8988T (cell line): ENCODE results near the gene C12orf75.
"Not testable (repeated sequence)": the region's sequence is repeated elsewhere in the genome, so short reads cannot be mapped to it uniquely, and the experiment has no call there.

Experiments
- DNase-seq: peaks from one replicate; pipeline ENCODE4 v3.0.0; 2011

The C12orf75 gene

DNA sequence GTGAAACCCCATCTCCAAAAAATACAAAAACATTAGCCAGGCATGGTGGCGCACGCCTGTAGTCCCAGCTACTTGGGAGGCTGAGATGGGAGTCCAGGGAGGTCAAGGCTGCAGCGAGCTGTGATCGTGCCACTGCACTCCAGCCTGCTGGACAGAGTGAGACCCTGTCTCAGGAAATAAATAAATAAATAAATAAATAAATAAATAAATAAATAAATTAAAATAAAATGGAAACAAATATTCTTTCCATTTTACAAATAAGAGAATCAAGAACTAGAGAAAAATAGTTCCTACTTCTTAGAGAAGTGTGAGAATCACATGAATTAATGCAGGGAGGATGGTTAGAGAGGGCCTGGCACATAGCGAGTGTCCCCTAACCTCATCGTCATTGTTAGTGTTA lies 53.7 kb downstream of the C12orf75 start:
- no peak for DNase-seq

DNA sequence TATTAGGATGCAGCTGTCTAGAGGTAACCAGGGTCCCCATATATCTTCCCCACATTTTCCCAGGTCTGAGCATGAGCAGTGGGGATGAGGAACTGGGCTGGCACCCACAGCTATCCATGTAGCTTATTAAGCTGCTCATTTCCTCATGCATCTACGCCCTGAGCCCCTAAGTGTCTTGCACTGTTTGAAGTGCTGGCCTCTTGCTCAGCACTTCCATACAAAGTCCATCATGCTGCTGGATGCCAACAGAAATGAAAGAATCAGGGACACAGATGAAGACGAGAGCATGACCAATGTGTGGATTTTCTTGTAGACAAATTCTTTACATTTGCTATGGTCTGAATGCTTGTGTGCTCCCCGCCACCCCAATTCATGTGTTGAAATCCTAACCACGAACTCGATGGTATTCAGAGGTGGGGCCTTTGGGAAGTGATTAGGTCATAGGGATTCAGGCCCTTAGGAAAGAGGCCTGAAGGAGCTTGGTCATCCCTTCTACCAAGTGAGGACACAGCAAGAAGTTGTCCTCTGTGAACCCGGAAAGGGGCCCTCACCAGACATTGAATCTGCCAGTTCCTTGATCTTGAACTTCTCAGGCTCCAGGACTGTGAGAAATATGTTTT lies 54.5 kb downstream of the C12orf75 start:
- no peak for DNase-seq

DNA sequence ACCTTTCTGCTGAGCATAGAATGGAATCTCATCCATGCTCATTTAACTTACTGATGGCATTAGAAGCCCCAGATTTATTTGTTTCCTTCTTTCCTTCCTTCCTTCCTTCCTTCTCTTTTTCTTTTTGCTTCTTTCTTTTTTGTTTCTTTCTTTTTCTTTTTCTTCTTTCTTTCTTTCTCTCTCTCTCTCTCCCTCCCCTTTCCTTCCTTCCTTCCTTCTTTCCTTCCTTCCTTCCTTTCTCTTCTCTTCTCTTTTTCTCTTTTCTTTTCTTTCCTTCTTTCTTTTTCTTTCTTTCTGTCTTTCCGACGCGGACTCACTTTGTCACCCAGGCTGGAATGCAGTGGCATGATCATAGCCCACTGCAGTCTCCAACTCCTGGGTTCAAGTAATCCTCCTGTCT lies 55.9 kb downstream of the C12orf75 start:
- DNase-seq = no peak

DNA sequence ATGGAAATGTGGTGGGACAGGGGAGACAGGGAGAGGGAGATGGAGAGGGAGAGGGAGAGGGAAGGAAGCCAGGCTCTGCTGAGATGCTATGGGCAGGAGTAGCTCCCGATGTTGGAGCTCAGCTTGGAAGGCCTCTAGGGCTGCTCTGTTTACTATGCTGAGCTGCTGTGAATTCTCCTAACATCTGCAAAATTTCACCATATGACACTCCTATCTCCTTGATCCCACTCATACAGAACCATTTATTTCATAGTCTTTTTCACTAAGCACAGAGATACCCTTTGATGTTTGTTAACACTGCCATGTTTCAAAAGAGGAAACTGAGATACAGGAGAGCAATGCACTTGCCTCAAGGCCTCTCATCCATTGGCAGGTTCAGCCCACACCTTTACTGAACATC lies 60.7 kb downstream of the C12orf75 start:
- no peak for DNase-seq

DNA sequence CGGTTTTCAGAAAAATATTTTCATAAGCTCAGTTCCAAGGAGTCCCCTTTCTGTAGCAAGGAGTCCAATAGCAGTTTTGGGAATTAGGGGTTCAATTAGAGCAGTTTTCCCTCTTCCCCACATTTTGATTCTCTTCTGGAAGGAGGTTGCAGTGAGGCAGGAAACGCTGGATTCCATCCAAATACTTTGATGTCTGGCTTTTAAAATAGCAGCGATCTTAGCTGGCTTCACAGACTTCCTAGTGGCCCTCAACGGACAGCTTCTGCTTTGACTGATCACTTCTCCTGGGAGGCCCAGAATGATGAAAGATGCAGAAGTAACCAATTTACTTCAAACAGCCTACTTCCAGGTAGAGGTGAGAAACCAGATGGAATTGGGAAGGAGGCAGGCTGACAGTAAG lies 63.1 kb downstream of the C12orf75 start:
- DNase-seq = no peak

DNA sequence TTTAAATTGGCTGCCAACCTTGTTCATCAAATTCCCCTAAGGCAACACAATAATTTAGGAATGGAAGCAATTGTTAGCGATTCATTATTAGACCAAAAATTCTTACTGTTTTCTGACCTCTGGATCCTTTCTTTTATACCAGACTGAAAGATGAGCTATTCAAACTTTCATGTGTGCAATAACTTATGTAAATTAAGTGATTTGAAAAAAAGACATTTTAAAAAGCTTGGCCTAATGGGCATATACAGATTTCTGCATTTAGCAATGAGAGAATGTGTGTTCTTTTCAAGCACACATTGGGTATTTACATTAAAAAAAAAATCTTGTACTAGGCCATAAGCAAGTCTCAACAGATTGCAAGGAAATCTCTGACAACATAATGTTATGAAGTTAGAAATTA lies 65.5 kb downstream of the C12orf75 start:
- DNase-seq = no peak

DNA sequence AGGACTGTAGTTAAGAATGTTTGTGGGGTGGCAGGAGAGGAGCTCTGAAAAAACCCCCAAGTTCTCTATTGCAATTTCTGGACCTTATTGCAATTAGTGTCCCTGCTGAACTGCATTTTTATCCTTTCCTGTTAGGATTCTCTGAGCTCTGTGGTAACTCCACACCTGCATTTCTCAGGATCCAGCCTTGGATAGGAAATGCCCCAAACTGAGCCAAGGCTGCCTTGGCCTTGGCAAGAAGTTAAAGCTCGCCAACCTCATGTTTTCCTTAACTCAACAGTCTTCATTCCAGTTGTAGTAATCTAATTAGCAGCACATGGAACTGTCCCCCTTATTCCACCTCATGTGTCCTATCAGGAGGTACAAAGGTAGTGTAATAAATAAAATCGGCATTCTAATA lies 66.5 kb downstream of the C12orf75 start:
- DNase-seq = no peak

DNA sequence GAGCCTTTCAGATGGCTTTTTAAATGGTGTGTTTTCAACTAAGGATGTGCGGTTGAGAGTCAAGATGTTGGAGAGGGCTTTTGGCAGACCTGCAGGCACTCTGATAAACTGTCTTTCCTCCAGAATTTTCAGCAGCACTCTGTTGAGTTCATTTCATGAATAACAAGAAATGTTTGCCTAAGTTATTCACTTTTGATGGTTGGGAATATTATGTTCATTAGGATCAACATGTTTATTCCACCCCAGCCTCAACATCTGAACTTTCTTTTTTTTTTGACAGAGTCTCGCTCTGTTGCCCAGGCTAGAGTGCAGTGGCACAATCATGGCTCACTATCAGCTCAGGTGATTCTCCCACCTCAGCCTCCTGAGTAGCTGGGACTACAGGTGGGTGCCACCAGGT lies 68.4 kb downstream of the C12orf75 start:
- no peak for DNase-seq

DNA sequence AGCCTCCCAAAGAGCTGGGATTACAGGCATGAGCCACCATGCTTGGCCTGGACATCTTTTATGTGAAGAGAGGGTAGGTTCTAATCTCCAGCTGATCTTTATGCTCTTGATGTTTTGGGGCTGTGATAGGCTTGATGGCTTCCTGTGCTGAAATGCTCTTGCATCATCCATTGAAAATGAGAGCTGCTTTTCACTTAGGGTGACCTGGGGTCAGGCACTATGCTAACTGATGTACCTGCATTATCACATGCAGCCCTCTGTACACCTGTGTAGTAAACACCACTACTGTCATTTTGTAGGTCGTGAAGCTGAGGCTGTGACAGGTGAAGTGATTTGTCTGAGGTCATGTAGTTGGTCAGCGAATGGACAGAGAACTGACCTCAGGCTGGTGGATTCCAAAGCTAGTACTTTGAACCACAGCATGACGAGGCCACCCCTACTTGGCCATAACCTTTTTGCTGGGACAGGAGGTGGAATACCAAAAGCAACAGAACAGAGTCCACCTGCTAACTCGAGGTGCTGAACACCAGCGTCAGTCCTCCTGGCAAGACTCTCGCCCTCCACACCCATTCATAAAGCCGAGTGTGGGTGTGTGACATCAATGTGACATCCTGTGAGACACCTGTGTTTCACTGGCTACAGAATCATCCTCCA lies 69.1 kb downstream of the C12orf75 start:
- DNase-seq = no peak

DNA sequence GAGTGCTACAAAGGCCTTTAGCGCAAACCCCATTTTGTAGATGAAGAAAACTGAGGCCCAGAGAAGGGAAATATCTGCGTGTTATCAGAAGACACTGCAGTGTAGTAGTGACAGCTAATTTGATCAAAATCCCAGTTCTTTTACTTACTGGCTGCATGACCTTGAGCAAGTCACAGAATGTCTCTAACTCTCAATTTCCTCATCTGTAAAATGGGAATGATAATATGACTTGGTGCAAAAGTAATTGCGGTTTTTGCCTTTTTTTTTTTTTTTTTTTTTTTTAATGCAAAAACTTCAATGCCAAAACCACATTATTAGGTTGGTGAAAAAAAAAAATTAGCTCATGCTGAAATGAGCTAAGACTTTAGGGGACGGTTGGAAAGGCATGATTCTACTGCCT lies 69.7 kb downstream of the C12orf75 start:
- no peak for DNase-seq

DNA sequence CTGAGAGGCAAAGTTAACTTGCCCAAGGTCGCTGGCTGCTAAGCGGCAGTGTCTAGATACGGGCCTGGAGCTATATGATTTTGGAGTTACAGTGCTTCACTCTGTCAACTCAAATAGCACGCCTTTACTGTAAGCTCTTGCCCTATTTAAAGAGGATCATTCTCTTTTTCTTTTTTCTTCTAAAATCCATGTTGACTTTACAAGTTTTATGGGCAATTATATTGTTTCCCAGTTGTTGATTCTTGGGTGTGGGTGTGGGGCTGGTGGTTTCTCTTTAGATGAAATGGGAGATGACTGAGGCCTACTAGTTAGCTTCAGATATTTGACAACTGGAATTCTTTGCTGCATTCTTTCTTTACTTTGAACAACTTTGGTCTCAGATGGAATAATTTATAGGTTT lies 70.7 kb downstream of the C12orf75 start:
- no peak for DNase-seq

DNA sequence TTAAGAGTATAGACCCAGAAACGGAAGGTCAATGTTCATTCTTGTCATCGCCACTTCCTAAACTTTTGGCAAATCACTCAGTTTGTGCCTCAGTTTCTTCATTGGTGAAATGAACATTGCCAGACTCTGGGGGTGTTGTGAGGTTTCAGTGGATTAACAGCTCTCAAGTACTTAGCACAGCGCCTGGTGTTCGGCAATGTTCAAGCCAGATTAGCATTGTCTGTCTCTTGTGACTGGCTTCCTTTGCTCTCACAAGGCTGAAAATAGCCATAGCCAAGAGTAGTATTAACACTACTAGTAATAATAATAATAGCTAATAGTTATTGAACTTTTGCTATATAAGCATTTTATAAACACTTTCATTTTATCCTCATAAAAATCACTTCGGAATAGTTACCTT lies 71.9 kb downstream of the C12orf75 start:
- no peak for DNase-seq

DNA sequence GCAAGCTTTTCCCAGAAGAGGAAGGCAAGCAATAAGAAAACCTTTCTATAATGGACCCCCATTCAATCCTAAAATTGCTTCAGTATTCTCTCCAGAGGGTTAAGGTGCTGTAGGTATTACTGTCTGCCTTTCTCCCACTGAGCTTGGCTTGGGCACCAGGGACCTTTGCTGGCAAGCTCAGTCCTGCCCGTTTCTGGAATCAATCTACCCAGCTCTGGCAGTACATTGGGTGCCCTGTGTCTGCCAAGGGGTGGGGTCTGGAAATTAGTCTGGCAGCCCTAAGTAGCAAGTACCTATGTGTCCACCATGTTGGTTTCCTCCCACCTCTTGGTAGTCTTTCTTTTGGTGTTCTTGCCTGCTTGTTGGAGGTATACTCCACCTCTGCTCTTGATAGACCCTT lies 72.6 kb downstream of the C12orf75 start:
- no peak for DNase-seq

DNA sequence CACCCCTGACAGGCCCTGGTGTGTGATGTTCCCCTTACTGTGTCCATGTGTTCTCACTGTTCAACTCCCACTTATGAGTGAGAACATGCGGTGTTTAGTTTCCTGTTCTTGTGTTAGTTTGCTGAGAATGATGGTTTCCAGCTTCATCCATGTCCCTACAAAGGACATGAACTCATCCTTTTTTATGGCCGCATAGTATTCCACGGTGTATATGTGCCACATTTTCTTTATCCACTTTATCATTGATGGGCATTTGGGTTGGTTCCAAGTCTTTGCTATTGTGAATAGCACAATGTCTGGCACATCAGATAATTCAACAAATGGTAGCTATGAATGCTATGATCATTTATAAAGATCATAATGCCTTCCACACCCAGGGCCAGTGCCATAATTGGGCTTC lies 73.6 kb downstream of the C12orf75 start:
- not testable (repeated sequence) for DNase-seq

DNA sequence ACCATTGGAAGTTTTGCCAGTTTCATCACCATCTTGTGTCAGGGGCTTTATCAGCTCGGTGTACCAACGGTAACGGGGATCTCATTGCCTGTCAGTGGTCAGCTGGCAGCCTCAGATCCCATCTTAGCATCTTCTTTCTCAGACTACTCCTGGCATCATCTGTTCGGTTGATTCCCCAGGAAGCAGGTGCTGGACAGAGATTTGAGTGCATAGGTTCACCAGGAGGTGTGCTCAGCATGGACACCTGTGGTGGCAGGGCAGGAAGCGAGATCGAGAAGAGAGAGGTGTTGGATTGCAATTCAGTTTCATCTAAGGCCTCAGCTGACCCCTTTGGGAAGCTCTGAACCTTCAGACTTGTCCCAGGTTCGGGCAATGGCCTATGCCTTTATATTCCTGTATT lies 76.0 kb downstream of the C12orf75 start:
- DNase-seq = no peak

DNA sequence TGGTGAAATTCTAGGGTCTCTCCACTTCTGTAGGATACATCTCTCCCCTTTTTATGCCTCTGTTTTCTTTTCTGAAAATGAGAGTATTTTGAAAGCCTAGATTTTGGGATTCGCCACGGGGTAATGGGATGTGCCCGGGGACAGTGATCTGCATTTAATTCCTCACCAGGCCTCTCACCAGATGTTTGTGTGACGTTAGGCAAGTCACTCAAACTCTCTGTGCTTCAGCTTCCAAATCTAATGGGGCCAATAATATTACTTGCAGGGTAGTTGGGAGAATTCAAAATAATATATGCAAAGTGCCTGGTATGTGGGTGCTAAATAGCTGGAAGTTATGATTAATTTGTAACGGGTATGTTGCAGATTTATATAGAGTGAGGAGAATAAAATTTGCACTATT lies 78.8 kb downstream of the C12orf75 start:
- DNase-seq = no peak

DNA sequence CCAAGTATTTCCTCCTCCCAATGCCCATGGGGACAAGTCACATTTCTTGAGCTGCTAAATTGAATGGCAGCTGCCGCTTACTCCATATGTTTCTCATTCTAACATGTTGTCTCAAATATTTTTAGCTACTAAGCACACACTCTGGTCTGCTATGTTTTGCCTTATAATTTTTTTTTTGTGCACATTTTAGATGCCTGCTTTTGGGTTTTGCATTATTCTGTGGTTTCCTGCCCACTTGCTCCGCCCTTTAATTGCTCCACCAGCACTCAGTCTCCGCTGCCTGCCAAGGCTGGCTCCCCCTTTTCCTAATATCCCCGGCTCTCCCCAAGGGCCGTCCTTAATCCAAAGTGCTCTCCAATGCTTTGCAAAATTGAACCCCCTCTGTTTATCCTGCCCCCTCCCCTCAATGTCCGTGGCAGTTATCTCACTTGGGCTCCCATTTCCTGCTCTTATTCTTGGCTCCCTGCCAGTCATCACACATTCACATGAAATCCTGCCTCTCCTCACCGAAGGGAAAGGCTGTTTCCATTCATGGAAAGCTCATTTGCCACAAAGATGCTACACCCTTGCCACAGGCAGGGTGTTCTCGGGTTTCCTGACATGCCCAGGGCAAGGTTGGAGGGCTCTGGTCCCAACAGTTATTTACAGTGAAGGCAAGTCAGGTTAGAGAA lies 79.4 kb downstream of the C12orf75 start:
- DNase-seq = no peak

DNA sequence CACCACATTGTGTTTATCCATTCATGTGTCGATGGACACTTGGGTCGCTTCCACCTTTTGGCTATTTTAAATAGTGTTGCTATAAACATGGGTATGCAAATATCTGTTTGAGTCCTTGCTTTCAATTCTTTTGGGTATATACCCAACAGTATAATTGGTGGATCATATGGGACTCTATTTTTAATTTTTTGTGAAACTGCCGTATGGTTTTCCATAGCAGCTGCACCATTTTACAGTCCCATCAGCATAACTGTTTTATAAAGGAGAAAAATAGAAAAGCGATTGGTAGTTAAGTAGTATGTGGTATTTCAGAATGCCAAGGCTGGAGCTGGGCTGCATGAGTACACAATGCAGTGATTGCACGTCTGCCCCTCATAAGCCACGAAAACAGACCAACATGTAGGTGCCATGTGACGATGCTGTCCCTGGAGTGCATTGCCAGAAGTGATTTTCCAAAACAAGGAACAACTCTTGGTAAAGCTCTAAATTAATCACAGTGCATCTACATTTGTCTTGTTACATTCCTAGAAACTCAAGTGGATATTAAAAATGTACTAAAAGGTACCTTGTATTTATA lies 83.5 kb downstream of the C12orf75 start:
- DNase-seq = no peak

DNA sequence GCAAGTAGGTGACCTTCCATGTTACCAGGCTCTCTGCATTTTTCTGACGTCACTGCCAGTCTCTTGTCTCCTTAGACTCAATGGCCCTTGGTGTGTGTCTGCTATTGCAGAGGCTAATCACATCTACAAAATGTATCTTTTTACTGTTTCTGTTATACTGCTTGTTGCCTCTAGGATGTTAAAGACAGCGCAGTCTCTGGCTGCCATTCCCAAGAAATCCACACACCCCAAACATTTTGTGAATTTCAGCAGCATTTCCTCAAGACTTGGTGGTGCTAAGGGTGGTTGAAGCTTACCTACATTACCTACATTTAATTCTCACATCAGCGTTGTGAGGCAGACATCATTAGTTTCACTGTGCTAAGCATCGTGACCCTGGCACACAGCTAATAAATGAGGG lies 87.2 kb downstream of the C12orf75 start:
- no peak for DNase-seq

DNA sequence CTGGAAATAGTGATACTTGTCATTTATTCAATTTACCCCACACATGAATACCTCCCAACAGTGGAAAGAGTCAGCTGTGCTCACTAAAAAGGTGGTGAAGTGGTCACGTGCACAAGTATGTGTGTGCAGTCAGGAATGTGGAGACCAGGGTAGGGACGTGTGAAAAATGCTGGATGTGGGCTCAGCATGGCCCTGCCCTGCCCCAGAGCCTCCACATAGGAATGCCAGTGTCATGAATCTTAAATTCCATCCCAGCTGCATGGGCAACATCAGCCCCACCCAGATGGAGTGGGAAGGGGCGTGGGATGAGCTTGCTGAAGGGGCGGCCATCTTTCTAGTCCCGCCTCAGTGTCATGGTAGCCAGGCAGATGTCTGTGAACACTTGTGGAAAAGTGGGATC lies 87.7 kb downstream of the C12orf75 start:
- no peak for DNase-seq

DNA sequence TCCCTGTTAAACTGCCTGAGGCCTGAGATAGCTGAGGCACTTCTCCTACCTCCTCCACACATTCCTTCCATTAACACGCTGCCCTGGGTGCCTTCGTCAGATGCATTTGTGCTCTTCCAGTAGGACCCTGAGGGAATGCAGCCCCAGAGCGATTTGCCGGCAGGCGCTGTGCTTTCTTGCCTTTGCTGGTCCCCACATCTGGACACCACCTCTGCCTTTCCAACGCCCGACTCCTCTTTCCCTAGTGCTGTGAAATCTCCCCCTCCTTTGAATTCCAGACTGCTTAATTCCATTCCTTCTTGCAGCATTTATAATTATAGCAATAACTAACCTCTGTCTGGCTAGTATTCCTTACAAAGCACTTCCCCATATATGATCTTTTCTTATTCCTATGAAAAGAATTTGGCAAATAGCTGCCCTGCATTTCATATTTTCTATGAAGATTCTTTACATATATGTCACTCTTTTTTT lies 88.4 kb downstream of the C12orf75 start:
- DNase-seq = no peak

DNA sequence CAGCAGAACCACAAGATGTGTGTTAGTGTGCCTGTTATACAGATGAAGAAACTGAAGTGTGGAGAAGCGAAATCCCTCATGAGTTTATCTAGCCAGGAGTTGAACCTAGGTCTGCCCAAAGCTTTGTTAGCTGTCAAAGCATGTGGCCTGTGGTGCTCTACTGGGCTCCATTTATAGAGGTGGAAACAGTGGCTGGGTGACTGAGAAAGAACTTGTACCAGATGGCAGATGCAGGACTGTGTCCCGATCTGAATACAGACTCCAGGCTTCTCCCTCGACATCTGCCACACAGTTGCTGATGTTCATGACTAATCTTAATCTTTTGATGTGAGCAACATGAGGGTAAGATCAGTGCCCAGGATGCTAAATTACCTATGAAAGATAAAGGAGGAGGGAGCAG lies 89.1 kb downstream of the C12orf75 start:
- DNase-seq = no peak

DNA sequence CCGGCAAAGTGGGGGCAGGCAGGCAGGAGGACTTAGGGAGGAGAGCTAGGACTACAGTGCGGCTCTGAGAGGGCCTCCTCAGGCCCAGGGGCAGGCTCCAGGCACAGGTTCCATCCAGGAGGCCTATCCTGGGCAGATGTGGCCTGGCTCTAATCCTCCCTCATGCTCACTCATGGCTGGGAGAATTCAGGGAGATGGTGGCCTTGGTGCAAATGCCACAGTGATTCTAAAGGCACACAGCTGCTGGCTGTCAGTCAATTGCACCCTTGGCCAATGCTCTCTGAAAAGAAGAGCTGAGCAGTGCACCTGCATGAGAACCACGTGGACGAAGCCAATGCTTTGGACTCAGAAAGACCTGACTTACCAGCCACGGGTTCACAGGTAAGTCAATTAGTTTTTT lies 89.6 kb downstream of the C12orf75 start:
- DNase-seq = no peak

DNA sequence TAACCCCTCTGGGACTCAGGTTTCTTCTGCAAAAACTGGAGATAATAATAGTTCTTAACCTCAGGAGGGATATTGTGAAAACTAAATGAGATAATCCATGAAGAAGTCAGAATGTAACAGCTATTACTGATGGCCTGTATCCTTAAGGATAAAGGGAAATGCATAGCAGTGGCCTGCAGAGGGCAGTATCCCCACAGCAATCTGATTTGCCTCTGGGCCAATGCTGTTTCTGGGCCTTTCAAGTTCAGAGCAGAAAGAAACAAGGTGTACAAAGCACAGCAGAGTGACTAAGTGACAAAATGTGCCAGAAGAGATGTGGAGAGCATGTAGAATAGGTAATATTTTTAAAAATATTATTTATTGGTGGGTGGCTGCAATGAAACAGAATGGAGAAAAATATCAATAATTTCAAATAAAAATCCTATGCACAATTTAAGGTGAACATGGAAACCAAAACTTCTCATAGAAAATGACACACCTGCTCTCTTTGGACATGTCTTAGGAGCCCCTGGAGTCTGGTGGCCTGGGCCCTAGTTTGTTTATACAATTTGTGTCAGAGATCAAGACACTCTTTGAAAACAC lies 90.3 kb downstream of the C12orf75 start:
- DNase-seq = peak; percentile 19
